HG03521 (cell line): Measurements from ENCODE around the gene GPSM1.
A peak's percentile ranks its signal among the peaks of the same experiment; 100 is the strongest.

Experiments used
- ATAC-seq: cut with Tn5 transposase; IDR thresholded peaks from one replicate; pipeline ENCODE4 v1.9.1; 2021; ENCODE audit warnings: mild to moderate bottlenecking, moderate library complexity; ENCODE audit not compliant: unreplicated experiment

The GPSM1 gene

GRCh38 chr9:136358888-136359287 lies 31.5 kb downstream of the GPSM1 start:
- ATAC-seq = no peak

GRCh38 chr9:136359774-136360718 lies 32.7 kb downstream of the GPSM1 start:
- no peak for ATAC-seq

- no peak for ATAC-seq
Observed at GRCh38 chr9:136361047-136361753, 33.9 kb downstream of the GPSM1 start.

- no peak for ATAC-seq
Observed at GRCh38 chr9:136361754-136362449, 34.6 kb downstream of the GPSM1 start.

- no peak for ATAC-seq
Observed at GRCh38 chr9:136362450-136362784, 35.1 kb downstream of the GPSM1 start.

- ATAC-seq = peak; percentile 68
Observed at GRCh38 chr9:136363106-136363948, 36.0 kb downstream of the GPSM1 start, which contains the start of gene DNLZ. TSS of gene DNLZ (minus strand) at chr9:136363744. CDS start at chr9:136363714, 30 bp downstream.

- no peak for ATAC-seq
Observed at GRCh38 chr9:136363949-136364748, 36.8 kb downstream of the GPSM1 start.

GRCh38 chr9:136364942-136365774 lies 37.8 kb downstream of the GPSM1 start:
- ATAC-seq = no peak

- ATAC-seq = no peak
Observed at GRCh38 chr9:136365775-136366222, 38.5 kb downstream of the GPSM1 start.

GRCh38 chr9:136366826-136367225 lies 39.5 kb downstream of the GPSM1 start:
- no peak for ATAC-seq

GRCh38 chr9:136367296-136368145 lies 40.2 kb downstream of the GPSM1 start:
- no peak for ATAC-seq

- no peak for ATAC-seq
Observed at GRCh38 chr9:136368190-136368589, 40.9 kb downstream of the GPSM1 start.

GRCh38 chr9:136370037-136370436 lies 42.7 kb downstream of the GPSM1 start:
- no peak for ATAC-seq

- no peak for ATAC-seq
Observed at GRCh38 chr9:136370687-136371532, 43.6 kb downstream of the GPSM1 start.

- no peak for ATAC-seq
Observed at GRCh38 chr9:136371533-136371880, 44.2 kb downstream of the GPSM1 start.

GRCh38 chr9:136372006-136372405 lies 44.7 kb downstream of the GPSM1 start:
- no peak for ATAC-seq
